HAP-1 (cell line): Measurements from ENCODE around the gene DNPH1.

Experiments used
- DNase-seq, 2 experiments: peaks; one replicate each; pipeline ENCODE4 v3.0.0-alpha.2; 2016 to 2020; ENCODE audit warnings: low spot score in 2 of 2
- H3K27me3 ChIP-seq: fragments of 250-450 bp; sonication (Bioruptor Pico); 2 replicates; pipeline ENCODE4 v1.5.1; 2020; ENCODE audit warnings: low read depth, mild to moderate bottlenecking, moderate library complexity
- H3K36me3 ChIP-seq: fragments of 250-450 bp; sonication (Bioruptor Pico); replicated peaks from 2 replicates; pipeline ENCODE4 v1.5.1; 2020; ENCODE audit warnings: mild to moderate bottlenecking
- H3K4me1 ChIP-seq: fragments of 250-450 bp; sonication (Bioruptor Pico); 2 replicates; pipeline ENCODE4 v1.5.1; 2020; ENCODE audit warnings: mild to moderate bottlenecking
- H3K4me3 ChIP-seq: fragments of 250-450 bp; sonication (Bioruptor Pico); 2 replicates; pipeline ENCODE4 v1.5.1; 2020; ENCODE audit warnings: mild to moderate bottlenecking, moderate library complexity
- H3K9me3 ChIP-seq: fragments of 250-450 bp; sonication (Bioruptor Pico); 2 replicates; pipeline ENCODE4 v1.5.1; 2020; ENCODE audit warnings: mild to moderate bottlenecking, moderate library complexity
- in situ Hi-C: fragments of 300-500 bp; cut with MboI; formaldehyde crosslinking; loops from 3 replicates; pipeline ENCODE4 v1.14.3; 2020; ENCODE audit warnings: low sequenced_read_pairs, inconsistent platforms, mixed read lengths

Gene DNPH1

DNA sequence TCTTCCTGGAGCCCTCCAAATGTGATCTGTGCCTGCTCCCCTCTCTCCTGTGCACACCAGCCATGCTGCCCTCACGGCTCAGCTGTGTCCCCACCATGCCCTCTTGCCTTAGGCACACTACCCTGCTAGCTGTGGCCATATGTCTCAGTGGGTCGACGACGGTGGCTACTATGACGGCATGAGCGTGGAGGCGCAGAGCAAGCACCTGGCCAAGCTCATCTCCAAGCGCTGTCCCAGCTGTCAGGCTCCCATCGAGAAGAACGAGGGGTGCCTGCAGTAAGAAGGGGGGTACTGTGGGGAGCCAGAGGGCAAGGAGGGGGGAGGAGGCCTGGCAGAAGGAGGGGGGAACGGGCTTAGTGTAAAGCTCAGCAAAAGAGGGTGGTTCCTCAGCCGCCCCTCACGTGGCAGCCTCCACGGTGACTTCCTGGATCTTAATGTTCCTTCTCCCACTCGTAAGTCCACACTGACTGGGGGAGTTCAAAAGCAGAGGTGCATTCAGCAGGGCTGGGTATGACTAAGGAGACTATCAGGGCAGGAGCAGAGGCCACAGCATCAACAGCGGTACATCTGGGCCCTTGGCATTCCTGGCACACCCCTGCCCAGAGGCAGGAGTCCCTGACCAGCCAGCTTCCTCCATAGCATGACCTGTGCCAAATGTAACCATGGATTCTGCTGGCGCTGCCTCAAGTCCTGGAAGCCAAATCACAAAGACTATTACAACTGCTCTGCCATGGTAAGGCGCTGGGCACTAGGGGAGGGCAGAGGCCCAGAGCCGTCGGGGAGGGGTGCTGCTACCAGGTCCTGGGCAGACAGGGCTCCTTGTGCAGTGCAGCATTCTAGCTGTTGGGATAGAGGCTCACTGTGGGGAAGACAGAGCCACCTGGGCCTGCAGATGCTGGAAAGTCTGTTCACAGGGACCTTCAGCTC lies 8.0 kb downstream of the DNPH1 start:
- no peak for DNase-seq
- Histone ChIP-seq H3K9me3 (no peaks in the 10 kb centered on the region), H3K4me3 (no peak overlapping the region), H3K27me3 (no peaks in the 10 kb centered on the region), H3K36me3 (peaks cover 23% of the 10 kb centered on the region), H3K4me1 (peaks cover 5% of the 10 kb centered on the region; the same call in 1 of the 2 replicates)
- in situ Hi-C loops = no loop called here

DNA sequence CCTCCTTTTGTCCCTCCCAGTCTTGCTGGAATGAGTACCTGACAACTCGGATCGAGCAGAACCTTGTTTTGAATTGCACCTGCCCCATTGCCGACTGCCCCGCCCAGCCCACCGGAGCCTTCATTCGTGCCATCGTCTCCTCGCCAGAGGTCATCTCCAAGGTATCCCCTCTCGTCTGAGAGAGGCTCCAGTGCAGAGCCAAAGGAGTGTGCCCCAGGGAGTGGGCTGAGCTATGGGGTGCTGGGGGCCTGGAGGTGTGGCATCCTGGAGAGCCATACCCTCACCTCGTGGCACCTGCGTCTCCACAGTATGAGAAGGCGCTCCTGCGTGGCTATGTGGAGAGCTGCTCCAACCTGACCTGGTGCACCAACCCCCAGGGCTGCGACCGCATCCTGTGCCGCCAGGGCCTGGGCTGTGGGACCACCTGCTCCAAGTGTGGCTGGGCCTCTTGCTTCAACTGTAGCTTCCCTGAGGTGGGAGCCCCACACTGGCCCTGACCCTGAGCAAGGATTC lies 8.8 kb downstream of the DNPH1 start:
- DNase-seq = no peak
- H3K4me1 ChIP-seq = peaks cover 5% of the 10 kb centered on the region; the same call in 1 of the 2 replicates
- in situ Hi-C loops = no loop called here
- peaks cover 16% of the 10 kb centered on the region for H3K36me3 ChIP-seq
- H3K27me3 ChIP-seq = no peaks in the 10 kb centered on the region
- no peaks in the 10 kb centered on the region for H3K9me3 ChIP-seq
- no peak overlapping the region for H3K4me3 ChIP-seq

DNA sequence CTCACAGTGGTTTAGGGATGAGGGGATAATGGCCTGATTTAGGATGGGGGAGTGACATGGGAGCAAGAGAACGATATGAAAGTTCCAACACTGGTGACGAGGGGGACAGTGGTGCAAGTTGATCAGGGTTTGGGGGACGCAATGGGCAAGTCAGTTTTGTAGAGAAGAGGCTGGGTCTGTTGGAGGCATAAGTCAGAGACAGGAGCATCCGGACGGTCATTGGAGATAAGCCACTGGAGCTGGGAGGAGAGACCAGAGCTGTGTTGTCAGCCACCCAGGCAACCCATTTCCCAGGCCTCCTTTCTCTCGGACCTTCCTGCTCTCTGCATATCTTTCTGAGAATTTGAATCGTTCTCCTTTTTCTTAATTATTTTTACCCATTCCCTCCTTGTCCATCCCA lies 9.5 kb downstream of the DNPH1 start:
- H3K4me3 ChIP-seq = no peak overlapping the region
- in situ Hi-C loops = no loop called here
- no peaks in the 10 kb centered on the region for H3K9me3 ChIP-seq
- H3K27me3 ChIP-seq = no peaks in the 10 kb centered on the region
- H3K4me1 ChIP-seq = peaks cover 5% of the 10 kb centered on the region; the same call in 1 of the 2 replicates
- peaks cover 16% of the 10 kb centered on the region for H3K36me3 ChIP-seq
- no peak for DNase-seq

DNA sequence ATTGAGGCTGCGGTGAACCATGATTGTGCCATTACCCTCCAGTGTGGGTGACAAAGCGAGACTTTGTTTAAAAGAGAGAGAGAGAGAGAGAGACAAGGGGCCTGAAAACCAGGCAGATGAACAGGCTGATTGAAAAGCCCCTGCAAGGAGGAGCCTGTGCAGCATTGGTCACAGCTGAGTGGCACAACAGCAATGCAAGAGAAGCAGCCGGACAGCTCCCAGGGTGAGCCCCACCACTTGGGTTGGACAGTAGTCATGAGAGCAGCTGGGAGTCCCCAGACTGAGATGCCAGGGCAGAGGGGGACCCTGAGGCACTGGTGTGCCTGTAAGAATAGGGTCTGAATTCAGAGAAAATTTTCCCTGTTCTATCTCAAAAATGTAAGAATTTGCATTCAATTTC lies 10.2 kb downstream of the DNPH1 start:
- no peak overlapping the region for H3K4me3 ChIP-seq
- peaks cover 5% of the 10 kb centered on the region; the same call in 1 of the 2 replicates for H3K4me1 ChIP-seq
- H3K27me3 ChIP-seq = no peaks in the 10 kb centered on the region
- in situ Hi-C loops = no loop called here
- H3K9me3 ChIP-seq = no peaks in the 10 kb centered on the region
- DNase-seq = no peak
- peaks cover 13% of the 10 kb centered on the region for H3K36me3 ChIP-seq

DNA sequence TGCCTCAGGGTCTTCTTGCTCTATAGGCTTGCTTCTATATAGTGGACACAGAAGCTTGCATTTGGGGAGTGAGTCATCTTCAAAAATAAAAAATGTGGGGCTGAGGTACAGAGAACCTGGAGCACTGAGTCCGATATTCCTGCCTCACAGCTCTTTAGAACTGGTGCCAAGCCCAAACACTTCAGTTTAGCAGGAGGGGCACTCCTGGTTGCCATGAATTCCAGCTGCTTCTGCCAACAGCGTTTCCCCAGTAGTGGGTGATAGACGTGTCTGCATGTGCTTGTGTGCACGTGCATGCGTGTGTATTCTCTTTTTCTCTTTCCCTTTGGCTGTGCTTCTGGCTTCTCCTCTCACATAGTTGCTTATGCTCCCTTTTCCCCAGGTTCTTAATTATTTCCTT lies 11.9 kb downstream of the DNPH1 start:
- no peak for DNase-seq
- in situ Hi-C loops = no loop called here
- H3K9me3 ChIP-seq = no peaks in the 10 kb centered on the region
- no peaks in the 10 kb centered on the region for H3K27me3 ChIP-seq
- H3K4me1 ChIP-seq = peaks cover 5% of the 10 kb centered on the region; the same call in 1 of the 2 replicates
- H3K4me3 ChIP-seq = no peak overlapping the region
- H3K36me3 ChIP-seq = no peaks in the 10 kb centered on the region

DNA sequence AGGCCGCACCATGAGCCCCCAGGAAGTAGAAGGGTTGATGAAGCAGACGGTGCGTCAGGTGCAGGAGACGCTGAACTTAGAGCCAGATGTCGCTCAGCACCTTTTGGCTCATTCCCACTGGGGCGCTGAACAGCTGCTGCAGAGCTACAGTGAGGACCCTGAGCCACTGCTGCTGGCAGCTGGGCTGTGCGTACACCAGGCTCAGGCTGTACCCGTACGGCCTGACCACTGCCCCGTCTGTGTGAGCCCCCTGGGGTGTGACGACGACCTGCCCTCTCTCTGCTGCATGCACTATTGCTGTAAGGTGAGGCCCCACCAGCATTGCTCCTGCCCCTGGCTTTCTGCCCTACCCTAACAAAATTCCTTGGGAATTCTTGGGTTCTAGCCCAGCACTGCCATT lies 13.1 kb downstream of the DNPH1 start:
- Histone ChIP-seq H3K9me3 (no peaks in the 10 kb centered on the region), H3K4me3 (no peak overlapping the region), H3K27me3 (no peaks in the 10 kb centered on the region), H3K36me3 (no peaks in the 10 kb centered on the region), H3K4me1 (peaks cover 5% of the 10 kb centered on the region; the same call in 1 of the 2 replicates)
- DNase-seq = no peak
- in situ Hi-C loops = no loop called here

DNA sequence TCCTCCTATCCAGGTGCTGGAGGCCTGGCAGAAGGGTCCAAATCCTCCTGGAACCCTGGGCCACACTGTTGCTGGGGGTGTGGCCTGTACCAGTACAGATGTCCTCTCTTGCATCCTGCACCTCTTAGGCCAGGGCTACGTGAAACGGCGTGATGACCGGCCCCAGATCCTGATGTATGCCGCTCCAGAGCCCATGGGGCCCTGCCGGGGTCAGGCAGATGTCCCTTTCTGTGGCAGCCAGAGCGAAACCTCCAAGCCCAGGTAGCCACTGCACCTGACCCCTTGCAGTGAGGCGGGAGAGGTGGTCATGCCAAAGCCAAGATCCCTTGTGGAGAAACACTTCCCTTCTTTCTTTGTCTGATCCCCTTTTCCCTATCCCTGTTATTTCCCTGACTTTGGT lies 14.2 kb downstream of the DNPH1 start:
- Histone ChIP-seq H3K4me3 (no peak overlapping the region), H3K27me3 (no peaks in the 10 kb centered on the region), H3K36me3 (no peaks in the 10 kb centered on the region), H3K4me1 (peaks cover 5% of the 10 kb centered on the region; the same call in 1 of the 2 replicates), H3K9me3 (no peaks in the 10 kb centered on the region)
- in situ Hi-C loops = no loop called here
- DNase-seq = no peak

DNA sequence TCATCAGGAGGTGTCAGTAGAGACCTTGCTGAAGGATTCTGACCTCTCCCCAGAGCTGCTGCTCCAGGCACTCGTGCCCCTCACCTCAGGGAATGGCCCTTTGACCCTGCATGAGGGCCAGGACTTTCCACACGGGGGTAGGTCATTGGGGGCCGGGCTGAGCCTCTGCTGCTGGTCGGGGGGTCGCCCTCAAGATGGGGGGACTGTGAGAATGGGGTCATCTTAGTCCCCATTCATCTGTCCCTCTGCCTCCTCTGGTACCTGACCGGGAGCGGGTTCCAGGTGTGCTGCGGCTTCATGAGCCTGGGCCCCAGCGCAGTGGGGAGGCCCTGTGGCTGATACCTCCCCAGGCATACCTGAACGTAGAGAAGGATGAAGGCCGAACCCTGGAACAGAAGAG lies 15.8 kb downstream of the DNPH1 start:
- Histone ChIP-seq H3K36me3 (no peaks in the 10 kb centered on the region), H3K9me3 (no peaks in the 10 kb centered on the region), H3K4me3 (no peak overlapping the region), H3K27me3 (no peaks in the 10 kb centered on the region), H3K4me1 (peaks cover 5% of the 10 kb centered on the region; the same call in 1 of the 2 replicates)
- in situ Hi-C loops = no loop called here
- no peak for DNase-seq

DNA sequence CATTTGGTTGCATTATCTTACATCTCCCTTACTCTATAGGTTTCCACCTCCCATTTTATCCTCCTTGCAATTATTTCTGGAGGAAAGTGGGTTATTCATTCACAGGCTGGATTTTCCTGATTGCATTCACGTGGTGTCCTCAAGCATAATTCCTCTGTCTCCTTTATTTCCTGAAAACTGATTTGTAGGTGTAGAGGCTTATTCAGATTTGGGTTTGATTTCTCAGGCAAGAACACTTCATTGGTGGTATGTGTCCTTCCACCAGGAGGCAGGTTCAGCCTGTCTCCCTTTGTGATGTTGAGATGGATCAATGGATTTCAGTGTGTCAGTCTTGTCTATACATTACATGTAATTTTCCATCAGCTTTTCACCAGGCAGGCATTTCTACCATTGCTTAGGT lies 17.3 kb downstream of the DNPH1 start:
- DNase-seq = no peak
- Histone ChIP-seq H3K36me3 (no peaks in the 10 kb centered on the region), H3K4me3 (no peak overlapping the region), H3K4me1 (no peaks in the 10 kb centered on the region), H3K27me3 (no peaks in the 10 kb centered on the region), H3K9me3 (no peaks in the 10 kb centered on the region)
- in situ Hi-C loops = no loop called here

DNA sequence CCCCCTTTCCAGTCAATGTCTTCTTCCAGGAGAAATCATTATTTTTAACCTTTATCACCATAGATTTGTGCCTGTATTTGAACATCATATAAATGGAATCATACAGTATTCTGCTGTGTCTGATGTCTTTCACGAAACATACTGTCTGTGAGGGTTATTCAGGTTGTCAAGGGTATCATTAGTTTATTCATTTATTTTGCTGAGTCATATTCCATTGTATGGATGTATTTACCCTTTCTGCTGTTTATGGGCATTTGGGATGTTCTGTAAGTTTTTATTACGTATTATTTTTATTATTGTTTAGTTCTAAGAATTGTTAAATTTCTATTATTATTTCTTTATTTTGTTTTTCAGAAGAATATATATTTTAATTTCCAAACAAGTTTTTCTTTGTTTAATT lies 22.0 kb downstream of the DNPH1 start:
- DNase-seq = no peak
- H3K36me3 ChIP-seq = no peaks in the 10 kb centered on the region
- H3K4me1 ChIP-seq = no peaks in the 10 kb centered on the region
- H3K27me3 ChIP-seq = no peaks in the 10 kb centered on the region
- H3K9me3 ChIP-seq = no peaks in the 10 kb centered on the region
- no peak overlapping the region for H3K4me3 ChIP-seq
- in situ Hi-C loops = no loop called here

DNA sequence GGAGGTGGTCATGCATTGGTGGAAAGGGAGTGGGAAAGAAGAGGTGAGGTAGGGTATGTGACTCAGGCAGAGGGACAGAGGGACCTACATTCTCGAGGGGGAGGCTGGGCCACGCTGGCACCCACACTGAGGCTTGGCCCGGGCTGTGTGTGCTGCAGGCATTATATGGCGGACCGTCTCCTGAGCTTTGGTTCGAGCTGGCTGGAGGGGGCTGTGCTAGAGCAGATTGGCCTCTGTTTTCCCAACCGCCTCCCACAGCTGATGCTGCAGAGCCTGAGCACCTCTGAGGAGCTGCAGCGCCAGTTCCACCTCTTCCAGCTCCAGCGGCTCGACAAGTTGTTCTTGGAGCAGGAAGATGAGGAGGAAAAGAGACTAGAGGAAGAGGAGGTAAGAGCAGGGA lies 23.4 kb downstream of the DNPH1 start:
- Histone ChIP-seq H3K9me3 (no peaks in the 10 kb centered on the region), H3K27me3 (no peaks in the 10 kb centered on the region), H3K4me3 (no peak overlapping the region), H3K4me1 (no peaks in the 10 kb centered on the region), H3K36me3 (no peaks in the 10 kb centered on the region)
- in situ Hi-C loops = no loop called here
- DNase-seq = no peak

DNA sequence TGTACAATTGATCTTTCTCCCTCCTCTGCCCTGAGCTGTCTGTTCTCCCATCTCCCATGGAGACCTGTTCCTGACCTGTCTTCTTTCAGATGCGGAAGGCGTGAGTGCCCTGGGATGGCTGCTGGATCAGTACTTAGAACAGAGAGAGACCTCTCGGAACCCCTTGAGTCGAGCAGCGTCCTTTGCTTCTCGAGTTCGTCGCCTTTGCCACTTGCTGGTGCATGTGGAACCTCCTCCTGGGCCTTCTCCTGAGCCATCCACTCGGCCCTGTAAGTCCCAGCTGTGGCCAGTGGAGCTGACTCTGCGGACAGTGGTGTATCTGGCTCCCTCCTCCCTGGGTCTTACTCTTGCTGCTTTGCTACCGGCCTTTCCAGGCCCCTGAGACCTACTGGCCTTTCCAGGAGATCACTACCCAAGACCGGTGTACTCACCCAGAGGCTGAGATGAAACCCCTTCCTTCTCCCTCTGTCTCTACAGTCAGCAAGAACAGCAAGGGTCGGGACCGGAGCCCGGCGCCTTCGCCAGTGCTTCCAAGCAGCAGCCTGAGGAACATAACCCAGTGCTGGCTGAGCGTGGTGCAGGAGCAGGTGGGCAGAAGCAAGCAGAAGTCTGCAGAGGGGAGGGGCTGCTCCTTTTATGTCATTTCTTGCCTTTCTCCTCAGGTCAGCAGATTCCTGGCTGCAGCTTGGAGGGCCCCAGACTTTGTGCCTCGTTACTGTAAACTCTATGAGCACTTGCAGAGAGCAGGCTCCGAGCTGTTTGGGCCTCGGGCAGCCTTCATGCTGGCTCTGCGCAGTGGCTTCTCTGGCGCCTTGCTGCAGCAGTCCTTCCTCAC lies 24.8 kb downstream of the DNPH1 start:
- H3K9me3 ChIP-seq = no peaks in the 10 kb centered on the region
- no peak for DNase-seq
- in situ Hi-C loops = no loop called here

DNA sequence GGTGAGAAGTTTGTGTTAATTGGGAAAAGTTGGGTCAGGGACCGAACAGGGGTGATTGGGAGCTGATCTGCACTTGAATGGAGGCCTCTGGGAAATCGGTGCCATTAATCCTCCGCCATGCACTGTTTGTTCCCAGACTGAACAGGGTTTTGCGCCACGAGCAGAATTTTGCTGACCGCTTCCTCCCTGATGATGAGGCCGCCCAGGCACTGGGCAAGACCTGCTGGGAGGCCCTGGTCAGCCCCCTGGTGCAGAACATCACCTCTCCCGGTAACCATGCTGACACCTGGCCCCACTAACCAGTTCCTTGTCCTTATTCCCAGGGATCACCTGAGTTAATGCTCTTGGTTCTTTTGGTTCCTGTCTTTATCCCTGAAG lies 25.6 kb downstream of the DNPH1 start:
- Histone ChIP-seq H3K4me3 (no peak overlapping the region), H3K4me1 (no peaks in the 10 kb centered on the region), H3K27me3 (no peaks in the 10 kb centered on the region), H3K36me3 (no peaks in the 10 kb centered on the region), H3K9me3 (no peaks in the 10 kb centered on the region)
- no peak for DNase-seq
- in situ Hi-C loops = no loop called here

More for the DNA sequence above, 24.8 kb downstream of the DNPH1 start:
- no peaks in the 10 kb centered on the region for H3K36me3 ChIP-seq
- no peaks in the 10 kb centered on the region for H3K27me3 ChIP-seq
- no peak overlapping the region for H3K4me3 ChIP-seq
- H3K4me1 ChIP-seq = no peaks in the 10 kb centered on the region
